Loucy (cell line): ENCODE data around the gene CDK19.

ENCODE experiments used
- CTCF ChIP-seq: fragments of 200-600 bp; sonication (generic); conservative IDR thresholded peaks from 2 replicates; pipeline ENCODE4 v1.5.1; 2014; ENCODE audit warnings: mild to moderate bottlenecking, antibody characterized with exemption, low read length
- EZH2phosphoT487 ChIP-seq: fragments of 200-600 bp; IDR thresholded peaks from 2 replicates; pipeline ENCODE4 v1.6.1; 2018; ENCODE audit warnings: antibody characterized with exemption, mild to moderate bottlenecking, moderate library complexity, borderline replicate concordance

- no peak for TF ChIP-seq CTCF
- TF ChIP-seq EZH2phosphoT487 = no peak
These were observed 195.9 kb downstream of the CDK19 start for GRCh38 chr6:110619275-110619908.
